ENCODE measurements around the gene ICE2.
"Not testable (repeated sequence)": the region's sequence is repeated elsewhere in the genome, so short reads cannot be mapped to it uniquely, and the experiment has no call there.

The ICE2 gene

DNA sequence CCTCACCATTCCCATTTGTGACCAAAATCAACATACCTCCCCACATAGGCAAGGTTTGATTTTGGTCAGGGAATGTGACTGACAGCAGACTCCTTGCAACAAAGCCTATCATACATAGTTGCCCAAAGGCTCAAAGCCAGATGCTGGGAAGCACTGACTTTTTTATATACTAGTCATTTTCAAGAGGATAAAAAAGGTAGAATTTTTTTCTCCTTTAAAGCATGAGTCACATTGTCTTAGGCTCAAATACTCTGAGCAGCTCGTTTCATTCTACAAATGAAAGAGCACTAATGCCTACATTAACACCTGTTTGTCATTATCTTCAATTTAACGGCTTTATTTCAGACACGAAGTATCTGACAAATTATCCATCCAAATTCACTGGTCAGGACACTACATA lies 36.2 kb downstream of the ICE2 start:
- DNase-seq, result no peak

DNA sequence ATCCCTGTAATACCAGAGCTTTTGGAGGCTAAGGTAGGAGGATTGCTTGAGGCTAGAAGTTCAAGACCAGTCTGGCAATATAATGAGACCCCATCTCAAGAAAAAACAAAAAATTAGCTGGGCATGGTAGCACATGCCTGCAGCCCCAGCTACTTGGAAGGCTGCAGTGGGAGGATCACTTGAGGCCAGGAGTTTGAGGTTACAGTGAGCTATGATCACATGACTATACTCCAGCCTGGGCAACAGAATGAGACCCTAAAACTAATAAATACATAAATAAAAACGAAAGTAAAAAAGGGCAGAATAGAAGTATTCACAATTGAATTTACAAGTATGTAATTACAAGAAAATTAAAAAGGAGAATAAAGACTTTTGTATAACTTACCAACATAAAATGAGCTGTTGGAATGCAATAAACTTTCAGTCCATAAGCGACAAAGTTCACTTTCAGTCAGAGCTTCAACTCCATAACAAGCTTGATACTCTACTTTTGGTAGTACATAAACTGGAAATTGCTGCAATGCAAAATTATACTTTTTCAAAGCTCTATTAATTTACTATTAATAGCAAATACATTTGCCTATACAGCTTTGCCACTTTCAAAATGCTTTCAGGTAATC lies 36.8 kb downstream of the ICE2 start:
- DNase-seq, result no peak

DNA sequence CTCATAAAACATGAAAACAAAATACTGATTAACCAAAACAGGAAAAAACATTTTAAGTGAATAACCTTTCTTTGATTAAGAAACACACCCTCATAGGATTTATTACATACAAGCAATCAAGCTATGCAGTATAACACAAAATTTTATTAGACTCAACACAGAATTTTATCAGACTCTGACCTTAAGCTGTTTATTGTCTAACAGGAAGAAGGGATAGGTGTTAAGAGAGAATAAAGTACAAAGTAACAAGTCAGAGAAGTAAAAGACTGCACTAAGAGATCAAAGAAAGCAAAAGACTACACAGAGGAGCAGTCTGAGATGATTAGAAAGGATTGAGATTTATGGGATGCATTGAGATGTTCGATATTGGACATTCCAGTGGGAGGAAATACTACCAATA lies 37.6 kb downstream of the ICE2 start:
- no peak for DNase-seq

DNA sequence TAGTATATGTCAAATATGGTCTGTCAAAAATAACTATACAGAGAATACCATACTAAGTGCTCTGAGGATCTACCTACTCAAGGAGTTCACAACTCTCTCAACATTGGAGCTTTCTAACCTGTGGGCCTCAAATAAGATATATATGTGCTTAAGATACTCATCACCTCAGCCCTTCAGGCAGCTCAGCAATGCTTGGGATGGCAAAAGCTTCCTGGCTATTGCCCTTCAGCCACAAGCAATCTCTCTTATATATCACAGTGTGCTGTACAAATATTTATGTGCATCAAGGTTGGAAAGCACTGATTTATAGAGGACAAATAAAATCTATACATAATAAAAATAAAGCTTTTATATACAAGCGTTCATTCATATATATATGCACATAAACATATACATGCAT lies 40.3 kb downstream of the ICE2 start:
- DNase-seq, result no peak

DNA sequence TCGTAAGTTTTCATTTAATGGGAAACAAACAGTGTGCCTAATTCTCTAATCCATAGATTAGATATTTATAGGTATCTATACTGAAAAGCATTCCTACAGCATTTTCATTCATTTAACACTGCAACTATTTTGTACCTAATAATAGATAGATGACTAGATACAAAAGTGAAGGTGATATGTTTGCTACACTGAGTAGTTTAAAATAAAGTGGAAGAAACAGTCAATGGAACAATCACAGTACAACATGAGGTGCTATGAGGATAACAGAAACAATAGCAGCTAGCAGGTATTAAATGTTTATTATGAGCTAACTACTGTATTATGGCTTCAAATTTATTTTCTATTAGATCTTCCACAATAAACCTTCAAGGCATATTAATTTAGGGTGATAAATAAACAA lies 50.0 kb downstream of the ICE2 start:
- no peak for DNase-seq

DNA sequence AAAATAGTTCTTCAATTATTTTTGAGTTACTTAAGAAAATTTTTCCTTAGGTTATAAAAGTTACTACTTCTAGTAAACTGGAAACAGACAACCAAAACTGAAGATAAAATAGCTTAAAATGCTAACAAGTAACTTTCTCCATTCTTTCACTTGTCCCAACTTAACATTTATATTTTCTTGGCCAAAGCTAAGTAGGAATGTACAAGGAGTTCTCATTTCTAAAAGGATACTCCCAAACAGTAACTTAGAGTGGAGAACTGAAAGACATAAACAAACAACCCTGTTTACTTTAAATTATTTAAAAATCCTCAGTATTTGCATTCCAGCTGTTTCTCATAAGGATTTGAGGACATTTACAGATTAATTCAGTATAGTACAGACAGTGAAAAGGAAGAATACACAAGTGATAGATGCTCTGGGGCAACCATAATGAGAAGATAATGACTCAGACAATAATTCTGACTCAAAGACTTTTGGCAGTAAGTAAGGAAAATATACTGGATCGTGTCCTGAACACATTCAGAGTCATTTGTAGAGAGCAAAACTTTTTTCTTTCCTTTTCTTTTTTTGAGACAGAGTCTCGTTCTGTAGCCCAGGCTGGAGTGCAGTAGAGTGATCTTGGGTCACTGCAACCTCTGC lies 52.0 kb downstream of the ICE2 start:
- no peak for DNase-seq

DNA sequence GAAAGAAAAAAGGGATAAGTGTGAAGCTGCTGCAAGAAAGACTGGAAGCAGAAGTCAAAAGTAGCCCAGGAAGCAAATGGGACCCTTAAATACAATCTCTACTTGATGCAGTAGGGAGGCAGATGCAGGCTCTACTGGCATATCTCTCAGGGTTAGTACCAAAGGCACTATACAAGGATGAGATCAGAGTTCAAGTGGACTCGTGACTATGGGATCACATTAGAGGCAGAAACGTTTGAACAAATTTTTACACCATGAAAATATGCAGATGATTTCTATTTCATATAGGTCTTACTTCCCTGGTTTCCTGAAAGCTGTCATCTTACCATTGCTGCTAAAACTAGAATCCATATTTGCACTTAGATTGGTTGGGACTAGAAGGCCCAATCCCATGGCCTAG lies 53.5 kb downstream of the ICE2 start:
- no peak for DNase-seq

DNA sequence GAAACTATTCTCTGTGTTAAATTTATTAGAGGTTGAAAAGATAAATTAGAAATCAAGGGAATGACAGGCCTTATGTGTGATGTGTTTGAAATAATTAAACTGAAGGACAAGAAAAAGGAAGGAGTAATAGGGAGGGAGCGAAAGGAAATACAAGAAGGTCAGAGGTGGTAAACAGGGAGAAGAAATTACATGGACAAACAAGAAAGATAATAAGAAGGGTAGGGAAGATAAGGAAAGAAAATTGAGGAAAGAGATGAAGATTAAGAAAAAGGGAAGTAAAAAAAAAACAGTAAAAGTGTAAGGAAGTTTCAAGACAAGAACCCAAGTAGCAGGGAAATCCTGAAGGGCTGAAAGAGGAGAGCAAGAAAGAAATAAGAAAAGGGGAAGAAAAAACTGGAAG lies 54.9 kb downstream of the ICE2 start:
- DNase-seq, result no peak

DNA sequence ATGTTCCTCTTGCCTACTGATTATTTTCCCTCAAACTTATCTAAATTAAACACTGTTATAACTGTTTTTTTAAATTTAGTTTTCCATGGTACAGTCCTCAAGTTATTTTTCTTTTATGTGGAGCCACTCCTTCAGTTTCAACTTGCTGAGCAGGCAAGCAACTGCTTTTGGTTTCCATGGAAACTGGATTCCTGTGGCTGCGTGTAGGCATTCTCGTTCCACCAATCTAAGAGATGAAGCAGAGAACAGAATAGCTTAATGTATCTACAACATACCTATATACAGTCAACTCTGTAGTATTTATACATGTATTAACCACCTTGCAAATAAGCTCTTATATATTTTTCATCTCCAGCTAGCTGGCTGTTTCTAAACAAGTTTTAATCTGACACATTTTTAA lies 55.4 kb downstream of the ICE2 start:
- no peak for DNase-seq

DNA sequence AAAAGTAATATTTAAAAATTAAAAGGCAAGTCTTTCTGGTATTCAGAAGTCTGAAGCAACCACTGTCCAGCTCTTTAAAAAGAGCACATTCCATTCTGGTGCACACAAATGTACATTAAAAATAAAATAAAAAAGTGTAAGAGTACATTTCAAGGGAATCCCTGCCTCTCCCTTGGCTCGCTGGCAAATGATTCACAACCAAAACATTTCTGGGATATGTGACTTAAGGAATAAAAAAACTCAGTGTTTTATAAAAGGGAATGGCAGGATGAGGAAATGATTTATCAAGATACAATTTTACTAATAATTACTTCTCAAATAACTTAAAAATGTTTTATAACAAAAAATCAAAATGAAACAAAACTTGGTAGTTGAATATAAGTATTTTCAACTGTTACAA lies 57.4 kb downstream of the ICE2 start:
- DNase-seq, result no peak

DNA sequence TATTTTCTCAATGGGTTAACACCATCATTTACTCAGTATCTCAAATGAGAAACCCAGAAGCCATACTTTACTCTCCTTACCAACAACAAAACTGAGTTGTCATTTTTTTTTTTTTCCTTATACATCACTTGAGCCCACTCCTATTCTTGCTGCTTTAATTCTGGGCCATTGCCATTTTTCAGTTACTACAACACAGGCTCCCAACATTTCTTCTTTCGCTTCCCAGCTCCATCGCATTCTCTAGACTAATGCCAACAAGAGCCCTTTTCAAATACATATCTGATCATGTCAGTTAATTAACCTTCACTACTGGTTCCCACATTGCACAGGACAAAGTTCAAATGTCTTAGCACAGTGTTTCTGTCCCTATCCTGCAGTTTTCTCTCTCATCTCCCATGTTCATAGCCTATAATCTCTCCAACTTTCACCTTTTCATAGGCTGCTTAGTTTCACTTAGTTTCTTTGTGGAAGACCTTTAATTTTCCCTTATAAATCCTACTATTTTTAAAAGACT lies 58.7 kb downstream of the ICE2 start:
- no peak for DNase-seq

DNA sequence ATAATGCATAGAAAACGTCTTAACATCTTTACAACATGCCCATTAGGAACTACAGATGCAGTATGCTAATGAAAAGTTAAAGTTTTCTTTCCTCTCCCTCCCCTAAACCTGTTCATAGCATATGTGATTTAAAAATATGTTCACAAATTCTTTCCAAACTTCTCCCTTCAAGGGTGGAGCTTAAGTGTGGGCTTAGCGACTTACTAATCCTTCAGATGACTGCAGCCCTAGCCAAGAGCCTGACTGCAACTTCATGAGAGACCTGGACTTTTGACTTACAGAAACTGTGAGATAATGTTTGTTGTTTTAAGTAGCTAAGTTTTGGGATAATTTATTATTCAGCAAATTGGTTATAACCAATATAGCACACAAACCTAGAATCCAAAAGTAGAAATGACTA lies 59.2 kb downstream of the ICE2 start:
- no peak for DNase-seq

DNA sequence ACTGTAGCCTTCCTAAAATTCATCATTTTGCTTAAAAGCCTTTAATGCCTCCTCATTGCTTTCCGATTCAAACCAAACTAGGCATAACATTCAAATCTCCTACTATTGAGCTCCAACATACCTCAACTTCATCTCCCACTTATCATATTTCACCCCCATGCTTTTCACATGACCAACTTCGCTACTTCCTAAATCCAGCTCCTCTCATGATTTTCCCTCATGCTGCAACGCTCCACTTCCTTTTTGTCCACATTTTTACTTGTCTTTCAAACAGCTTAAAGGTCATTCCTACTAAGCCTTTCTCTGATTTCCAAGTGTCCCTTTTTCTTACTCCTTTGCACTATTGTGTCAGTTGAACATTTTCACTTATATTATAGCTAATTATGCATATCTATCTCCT lies 60.8 kb downstream of the ICE2 start:
- no peak for DNase-seq

DNA sequence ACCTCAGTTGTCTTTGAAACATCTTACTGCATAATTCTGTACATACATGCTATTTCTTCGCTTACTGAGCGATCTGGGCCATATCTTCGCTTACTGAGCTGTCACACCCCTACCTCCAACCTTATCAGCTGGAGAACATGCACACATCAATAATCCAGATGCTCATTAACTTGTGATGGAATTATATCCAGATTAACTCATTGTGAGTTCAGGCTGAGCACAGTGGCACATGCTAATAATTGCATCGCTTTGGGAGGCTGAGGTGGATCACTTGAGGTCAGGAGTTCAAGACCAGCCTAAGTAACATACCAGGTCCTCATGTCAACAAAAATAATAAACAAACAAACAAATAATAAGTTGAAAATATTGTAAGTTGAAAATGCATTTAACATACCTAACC lies 61.8 kb downstream of the ICE2 start:
- no peak for DNase-seq

DNA sequence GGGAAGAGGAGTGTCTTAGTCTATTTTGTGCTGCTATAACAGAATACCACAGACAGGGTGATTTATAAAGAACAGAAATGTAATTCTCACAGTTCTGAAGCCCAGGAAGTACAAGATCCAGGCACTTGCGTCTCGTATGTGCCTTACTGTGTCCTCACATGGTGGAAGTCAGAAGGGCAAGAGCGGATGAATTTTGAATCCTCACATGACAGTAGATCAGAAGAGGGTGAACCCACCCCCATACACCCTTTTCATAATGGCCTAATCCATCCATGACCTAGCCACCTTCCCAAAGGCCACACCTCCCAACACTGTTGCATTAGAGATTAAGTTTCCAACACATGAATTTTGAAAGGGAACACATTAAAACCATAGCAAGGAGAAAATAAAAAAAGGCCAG lies 62.5 kb downstream of the ICE2 start:
- no peak for DNase-seq

DNA sequence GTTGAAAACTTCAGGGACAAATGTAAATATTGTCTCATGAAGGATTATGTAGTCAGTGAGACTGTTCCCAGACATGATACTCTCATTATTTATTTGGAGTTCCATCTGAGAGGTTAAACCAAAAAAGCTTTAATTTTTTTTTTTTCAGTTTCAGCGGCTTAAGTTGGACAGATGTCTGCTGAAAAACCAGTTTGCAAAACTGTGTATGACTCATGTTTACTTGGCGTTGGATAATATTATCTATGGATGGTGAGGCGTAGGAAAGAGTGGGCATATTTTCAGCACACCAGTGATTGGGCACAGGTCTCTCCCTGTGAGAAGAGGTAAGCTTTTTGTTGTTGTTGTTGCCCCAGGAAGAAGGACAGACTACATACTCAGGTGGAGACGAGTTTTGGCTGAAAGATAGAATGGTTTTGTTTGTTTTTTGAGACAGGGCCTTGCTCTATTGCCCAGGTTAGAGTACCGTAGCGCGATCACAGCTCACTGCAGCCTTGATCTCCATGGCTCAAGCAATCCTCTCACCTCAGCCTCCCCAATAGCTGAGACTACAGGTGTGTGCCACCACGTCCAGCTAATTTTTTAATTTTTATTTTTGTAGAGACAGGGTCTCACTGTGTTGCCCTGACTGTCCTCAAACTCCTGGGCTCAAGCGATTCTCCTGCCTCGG lies 64.8 kb downstream of the ICE2 start:
- no peak for DNase-seq

DNA sequence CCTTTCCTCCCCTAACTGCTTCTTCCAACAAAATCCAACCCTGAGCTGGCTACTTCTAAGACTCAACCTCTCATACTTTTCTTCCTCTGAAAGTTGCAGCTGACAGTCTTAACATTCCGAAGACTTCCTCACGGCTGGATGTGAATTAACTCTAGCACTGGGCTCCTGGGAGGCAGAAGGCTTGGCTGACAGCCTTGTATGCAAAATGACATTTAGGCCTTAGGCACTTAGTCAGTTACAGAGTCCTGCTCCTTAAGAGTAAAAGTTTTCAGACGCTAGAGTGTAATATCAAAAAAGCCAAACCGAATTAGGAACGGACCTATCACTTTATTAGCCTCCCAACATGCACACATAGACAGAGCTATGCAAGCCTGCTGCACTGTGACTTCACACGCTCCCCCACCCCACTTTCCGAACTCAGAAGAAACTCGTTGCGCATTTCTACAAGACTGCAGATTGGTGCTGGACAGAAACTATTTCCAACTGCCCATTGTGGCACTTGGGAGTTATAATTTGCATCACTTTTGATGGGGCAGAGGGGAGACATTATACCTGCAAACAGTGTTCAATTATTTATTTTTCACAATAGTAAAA lies 65.6 kb downstream of the ICE2 start:
- DNase-seq, result no peak

DNA sequence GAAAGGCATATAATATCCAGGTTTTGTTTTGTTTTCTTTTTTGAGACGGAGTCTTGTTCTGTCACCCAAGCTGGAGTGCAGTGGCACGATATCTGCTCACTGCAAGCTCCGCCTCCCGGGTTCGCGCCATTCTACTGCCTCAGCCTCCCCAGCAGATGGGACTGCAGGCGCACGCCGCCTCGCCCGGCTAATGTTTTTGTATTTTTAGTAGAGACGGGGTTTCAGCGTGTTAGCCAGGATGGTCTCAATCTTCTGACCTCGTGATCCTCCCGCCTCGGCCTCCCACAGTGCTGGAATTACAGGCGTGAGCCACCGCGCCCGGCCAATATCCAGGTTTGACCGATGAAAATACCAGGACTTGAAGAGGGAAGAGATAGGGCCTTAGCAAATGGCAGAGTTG lies 66.1 kb downstream of the ICE2 start:
- not testable (repeated sequence) for DNase-seq

DNA sequence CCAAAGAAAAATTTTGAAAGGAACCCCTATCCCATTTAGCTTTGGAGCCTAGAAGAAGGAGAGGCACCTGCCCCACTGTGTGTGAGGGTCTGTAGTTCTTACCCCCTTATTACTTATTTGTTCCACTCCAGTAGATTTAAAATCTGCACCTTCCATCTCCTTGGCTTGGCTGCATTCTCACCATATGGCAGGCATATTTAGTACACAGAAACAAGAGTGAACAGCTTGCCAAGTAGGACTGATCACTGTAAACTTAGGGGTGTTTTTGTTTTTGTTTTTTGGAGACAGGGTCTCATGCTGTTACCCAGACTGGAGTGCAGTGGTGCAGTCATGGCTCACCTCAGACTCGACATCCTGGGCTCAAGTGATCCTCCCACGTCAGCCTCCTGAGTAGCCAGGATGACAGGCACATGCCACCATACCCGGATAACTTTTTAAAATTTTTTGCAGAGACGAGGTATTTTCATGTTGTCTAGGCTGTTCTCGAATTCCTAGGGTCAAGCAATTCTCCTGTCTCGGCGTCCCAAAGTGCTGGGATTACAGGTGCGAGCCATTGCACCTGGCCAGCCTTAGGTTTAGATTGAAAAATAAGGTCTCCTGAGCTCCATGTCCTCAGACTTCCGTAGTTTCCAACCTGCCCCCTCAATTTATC lies 67.0 kb downstream of the ICE2 start:
- DNase-seq, result no peak

DNA sequence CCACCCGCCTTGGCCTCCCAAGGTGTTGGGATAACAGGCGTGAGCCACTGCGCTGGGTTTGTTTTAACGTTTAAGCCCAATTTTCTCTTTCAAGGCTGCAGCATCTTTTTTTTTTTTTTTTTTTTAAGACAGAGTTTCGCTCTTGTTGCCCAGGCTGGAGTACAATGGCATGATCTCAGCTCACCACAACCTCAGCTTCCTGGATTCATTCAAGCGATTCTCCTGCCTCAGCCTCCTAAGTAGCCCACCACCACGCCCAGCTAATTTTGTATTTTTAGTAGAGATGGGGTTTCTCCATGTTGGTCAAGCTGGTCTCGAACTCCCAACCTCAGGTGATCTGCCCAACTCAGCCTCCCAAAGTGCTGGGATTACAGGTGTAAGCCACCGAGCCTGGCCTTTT lies 68.6 kb downstream of the ICE2 start:
- DNase-seq, result not testable (repeated sequence)

DNA sequence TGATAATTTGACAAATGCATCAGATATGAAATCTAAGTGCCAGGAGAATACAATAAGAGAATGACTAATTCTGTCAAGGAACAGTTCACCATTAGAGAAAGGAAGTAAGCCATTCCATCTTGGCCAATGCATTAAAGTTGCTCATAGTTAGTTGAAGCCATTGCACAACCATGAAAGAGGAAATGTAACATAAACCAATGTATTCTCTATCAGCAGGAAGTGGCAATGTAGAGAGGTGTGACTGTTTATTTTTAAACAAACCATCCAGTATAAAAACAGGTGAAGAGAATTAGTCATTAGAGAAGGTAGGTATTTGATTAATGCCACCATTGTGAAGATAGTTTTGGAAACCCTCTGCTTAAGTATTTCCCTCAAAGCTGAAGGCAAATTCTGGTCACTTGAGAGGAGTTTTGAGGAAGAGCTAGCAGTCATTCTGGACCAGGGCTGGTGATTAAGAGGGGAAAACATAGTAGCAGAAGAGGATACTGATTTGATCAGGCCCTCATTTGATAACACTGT lies 70.4 kb downstream of the ICE2 start:
- DNase-seq, result no peak

DNA sequence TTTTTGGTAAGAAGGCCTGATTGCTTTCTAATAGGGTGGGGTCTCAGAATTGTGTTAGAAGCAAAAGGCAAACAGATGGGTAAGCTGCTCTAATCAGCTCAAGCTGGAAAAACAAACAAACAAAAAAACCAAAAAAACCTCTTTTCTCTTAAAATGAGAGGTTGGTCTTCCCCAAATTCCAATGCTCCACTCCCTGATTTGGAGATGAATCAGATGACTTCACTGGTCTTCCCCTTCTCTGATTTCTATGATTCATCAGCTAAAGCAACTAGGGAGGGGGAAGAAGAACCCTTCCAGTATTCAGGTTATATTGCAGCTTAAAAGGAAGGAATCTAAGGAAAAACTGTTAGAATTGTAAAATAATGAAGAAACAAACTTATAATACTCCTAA lies 71.5 kb downstream of the ICE2 start:
- DNase-seq, result no peak
